Liver (tissue), 9 donors: ENCODE measurements around the gene SP100. TPM values are rescaled to one million over a fixed set of nuclear protein-coding genes. Genes with fewer than 3 reads are reported as not detected.
"Not testable (repeated sequence)": the region's sequence is repeated elsewhere in the genome, so short reads cannot be mapped to it uniquely, and the experiment has no call there.

Experiments
- DNase-seq: peaks from one replicate; pipeline ENCODE4 v3.0.0-alpha.2; 2017; ENCODE audit warnings: low spot score
- H3K27ac ChIP-seq, 2 donors: one replicate each; pipeline ENCODE4 v1.7.0; 2013; ENCODE audit warnings: inconsistent platforms in 2 of 2, low read length in 2 of 2, control low read depth in 1 of 2, low read depth in 1 of 2, mild to moderate bottlenecking in 1 of 2
- H3K27me3 ChIP-seq, 4 donors: one replicate each; pipeline versions ENCODE4 v1.6.1 to v1.7.0; 2013; ENCODE audit warnings: low read length in 3 of 4, inconsistent platforms in 1 of 4, mild to moderate bottlenecking in 1 of 4, moderate library complexity in 1 of 4; ENCODE audit not compliant: control insufficient read depth in 4 of 4, insufficient read depth in 4 of 4
- H3K36me3 ChIP-seq, 4 donors: one replicate each; pipeline versions ENCODE4 v1.6.1 to v1.7.0; 2013; ENCODE audit warnings: low read length in 3 of 4, mild to moderate bottlenecking in 3 of 4, low read depth in 1 of 4, moderate library complexity in 1 of 4; ENCODE audit not compliant: control insufficient read depth in 4 of 4, insufficient read depth in 3 of 4
- H3K4me1 ChIP-seq, 4 donors: one replicate each; pipeline versions ENCODE4 v1.6.1 to v1.7.0; 2013; ENCODE audit warnings: low read length in 3 of 4, mild to moderate bottlenecking in 3 of 4, moderate library complexity in 1 of 4; ENCODE audit not compliant: control insufficient read depth in 4 of 4, insufficient read depth in 4 of 4
- H3K4me3 ChIP-seq, 3 donors: one replicate each; pipeline versions ENCODE4 v1.6.1 to v1.7.0; 2013; ENCODE audit warnings: low read length in 3 of 3, control low read depth in 1 of 3, low read depth in 1 of 3, mild to moderate bottlenecking in 1 of 3
- H3K9ac ChIP-seq, 2 donors: one replicate each; pipeline ENCODE4 v1.7.0; 2013; ENCODE audit warnings: low read length in 2 of 2, mild to moderate bottlenecking in 2 of 2, moderate library complexity in 2 of 2, control low read depth in 1 of 2, low read depth in 1 of 2
- H3K9me3 ChIP-seq, 4 donors: one replicate each; pipeline versions ENCODE4 v1.6.1 to v1.7.0; 2013; ENCODE audit warnings: low read length in 3 of 4; ENCODE audit not compliant: control insufficient read depth in 4 of 4
- CTCF ChIP-seq: fragments of 150-350 bp; IDR thresholded peaks from 2 replicates; pipeline ENCODE4 v1.5.1; 2017; ENCODE audit warnings: improper control_type of control experiment, low read depth, low read length; ENCODE audit not compliant: missing input control
- FOXA2 ChIP-seq: IDR thresholded peaks from 2 replicates; pipeline ENCODE4 v1.6.1; 2016; ENCODE audit warnings: antibody characterized with exemption
- HNF4A ChIP-seq, 2 donors: conservative IDR thresholded peaks; 2 replicates each; pipeline ENCODE4 v1.6.1; 2016; ENCODE audit warnings: antibody characterized with exemption in 2 of 2, mild to moderate bottlenecking in 2 of 2
- JUND ChIP-seq, 2 donors: IDR thresholded peaks; 2 replicates each; pipeline ENCODE4 v1.6.1; 2016; ENCODE audit warnings: antibody characterized with exemption in 2 of 2
- MAX ChIP-seq: IDR thresholded peaks from 2 replicates; pipeline ENCODE4 v1.6.1; 2016; ENCODE audit warnings: antibody characterized with exemption
- NR2F2 ChIP-seq: IDR thresholded peaks from 2 replicates; pipeline ENCODE4 v1.6.1; 2016; ENCODE audit warnings: antibody characterized with exemption
- SP1 ChIP-seq: IDR thresholded peaks from 2 replicates; pipeline ENCODE4 v1.6.1; 2018; ENCODE audit warnings: antibody characterized with exemption, mild to moderate bottlenecking
- TAF1 ChIP-seq: conservative IDR thresholded peaks from 2 replicates; pipeline ENCODE4 v1.6.1; 2016; ENCODE audit warnings: antibody characterized with exemption, mild to moderate bottlenecking
- YY1 ChIP-seq: IDR thresholded peaks from 2 replicates; pipeline ENCODE4 v1.6.1; 2016; ENCODE audit warnings: antibody characterized with exemption, mild to moderate bottlenecking
- WGBS: extraction: QIAGEN DNeasy Blood & Tissue Kit; methylation state at CpG from one replicate; pipeline ENCODE4 v1.1.7; 2013; 5-methylcytosine and 5-hydroxymethylcytosine counted together
- polyA plus RNA-seq, 2 donors: library from polyadenylated mRNA; stranded (reverse) in 1 of 2; unstranded in 1 of 2; fragments of 200-250 nt in 1 of 2; fragments of >200 nt in 1 of 2; fragmentation: Nextera tagmentation in 1 of 2; extraction: Ambion mirVana in 1 of 2; gene quantifications; one replicate each; pipeline versions ENCODE4 v1.2.1 to v1.2.3, GENCODE V29; 2013 to 2015
- total RNA-seq, 2 donors: library from RNA; depleted of rRNA; stranded (reverse); fragments of >200 nt; gene quantifications; one replicate each; pipeline ENCODE4 v1.2.3, GENCODE V29; 2014
- TF ChIP-seq, protein P1 (sequence below): IDR thresholded peaks from 2 replicates; pipeline ENCODE4 v1.6.1; 2016; ENCODE audit warnings: antibody characterized with exemption
- TF ChIP-seq, protein P2 (sequence below): IDR thresholded peaks from 2 replicates; pipeline ENCODE4 v1.6.1; 2016; ENCODE audit warnings: antibody characterized with exemption, mild to moderate bottlenecking
- TF ChIP-seq, protein P3 (sequence below): IDR thresholded peaks from 2 replicates; pipeline ENCODE4 v1.6.1; 2016; ENCODE audit warnings: antibody characterized with exemption
- donor health status: healthy.
- donor health status: healthy.
- donor health status: healthy.
- donor health status: healthy.
- donor health status: healthy.

Gene SP100
- total and polyA plus RNA-seq, 4 donors = 21.9 to 45.5 (median 33.1) TPM

DNA sequence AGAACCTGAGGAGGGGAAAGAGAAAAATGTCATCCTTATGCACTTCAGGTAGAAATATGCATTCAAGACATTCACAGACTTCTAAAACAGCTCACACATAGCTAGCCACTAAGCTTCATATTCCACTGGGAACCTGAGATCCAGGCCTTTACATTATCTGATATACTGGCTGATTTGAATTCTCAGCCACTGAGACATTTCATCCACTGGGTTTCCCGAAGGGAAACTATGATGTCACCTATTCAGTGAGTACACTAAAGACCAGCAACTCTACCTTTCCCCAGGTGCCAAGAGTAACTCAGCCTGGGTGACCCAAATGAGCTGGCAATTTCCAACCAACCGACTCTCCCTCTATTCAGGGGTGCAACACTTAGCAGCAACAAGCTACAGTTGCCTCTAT, 21.7 kb upstream of the SP100 start:
- no peaks in the 10 kb centered on the region for H3K9me3 ChIP-seq
- no peak for DNase-seq
- TF ChIP-seq MAX (no peak), CTCF (no peak)
- WGBS = 97% methylated on average over 2 of the region's 2 CpGs
- no peak overlapping the region for H3K9ac ChIP-seq
- H3K36me3 ChIP-seq = peaks cover 14 to 45% (median 31%) of the 10 kb centered on the region in 4 donors
- no peaks in the 10 kb centered on the region for H3K4me1 ChIP-seq
- no peaks in the 10 kb centered on the region for H3K27me3 ChIP-seq
- no peak overlapping the region for H3K27ac ChIP-seq
- no peak overlapping the region for H3K4me3 ChIP-seq

GRCh38 chr2:230398698-230399097, 17.3 kb upstream of the SP100 start:
- peaks cover 7 to 27% (median 16%) of the 10 kb centered on the region in 4 donors for H3K36me3 ChIP-seq
- not testable (repeated sequence) for H3K27me3 ChIP-seq, H3K9ac ChIP-seq, H3K4me1 ChIP-seq, H3K27ac ChIP-seq, H3K9me3 ChIP-seq, H3K4me3 ChIP-seq
- 98% methylated on average over 6 of the region's 6 CpGs for WGBS
- DNase-seq = peak; percentile 67

DNA sequence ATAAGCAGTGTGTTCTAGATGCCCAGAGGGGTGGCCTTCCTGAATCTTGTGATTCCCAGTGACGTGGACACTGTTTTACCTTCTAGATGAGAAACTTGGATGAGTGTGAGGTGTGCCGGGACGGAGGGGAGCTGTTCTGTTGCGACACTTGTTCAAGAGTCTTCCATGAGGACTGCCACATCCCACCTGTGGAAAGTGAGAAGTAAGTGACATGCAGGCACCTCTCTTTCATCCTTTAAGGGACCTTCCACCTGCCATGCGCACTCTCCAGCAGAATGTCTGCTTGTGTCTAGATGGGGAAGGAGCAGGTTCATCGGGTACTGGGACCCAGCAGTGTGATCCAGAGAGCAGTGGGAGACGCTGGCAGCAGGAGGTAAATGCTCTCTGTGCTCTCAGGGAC, 16.0 kb upstream of the SP100 start:
- H3K27ac ChIP-seq = no peak overlapping the region
- 93% methylated on average over 7 of the region's 7 CpGs for WGBS
- TF ChIP-seq FOXA2 (no peak), JUND (IDR thresholded peaks at IDR 0.05) (no peak), YY1 (no peak), TAF1 (no peak), NR2F2 (no peak), SP1 (no peak), HNF4A (conservative IDR thresholded peaks at IDR 0.05) (no peak), CTCF (no peak), MAX (no peak)
- TF ChIP-seq, protein P1, sequence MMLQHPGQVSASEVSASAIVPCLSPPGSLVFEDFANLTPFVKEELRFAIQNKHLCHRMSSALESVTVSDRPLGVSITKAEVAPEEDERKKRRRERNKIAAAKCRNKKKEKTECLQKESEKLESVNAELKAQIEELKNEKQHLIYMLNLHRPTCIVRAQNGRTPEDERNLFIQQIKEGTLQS = no peak
- TF ChIP-seq, protein P2, sequence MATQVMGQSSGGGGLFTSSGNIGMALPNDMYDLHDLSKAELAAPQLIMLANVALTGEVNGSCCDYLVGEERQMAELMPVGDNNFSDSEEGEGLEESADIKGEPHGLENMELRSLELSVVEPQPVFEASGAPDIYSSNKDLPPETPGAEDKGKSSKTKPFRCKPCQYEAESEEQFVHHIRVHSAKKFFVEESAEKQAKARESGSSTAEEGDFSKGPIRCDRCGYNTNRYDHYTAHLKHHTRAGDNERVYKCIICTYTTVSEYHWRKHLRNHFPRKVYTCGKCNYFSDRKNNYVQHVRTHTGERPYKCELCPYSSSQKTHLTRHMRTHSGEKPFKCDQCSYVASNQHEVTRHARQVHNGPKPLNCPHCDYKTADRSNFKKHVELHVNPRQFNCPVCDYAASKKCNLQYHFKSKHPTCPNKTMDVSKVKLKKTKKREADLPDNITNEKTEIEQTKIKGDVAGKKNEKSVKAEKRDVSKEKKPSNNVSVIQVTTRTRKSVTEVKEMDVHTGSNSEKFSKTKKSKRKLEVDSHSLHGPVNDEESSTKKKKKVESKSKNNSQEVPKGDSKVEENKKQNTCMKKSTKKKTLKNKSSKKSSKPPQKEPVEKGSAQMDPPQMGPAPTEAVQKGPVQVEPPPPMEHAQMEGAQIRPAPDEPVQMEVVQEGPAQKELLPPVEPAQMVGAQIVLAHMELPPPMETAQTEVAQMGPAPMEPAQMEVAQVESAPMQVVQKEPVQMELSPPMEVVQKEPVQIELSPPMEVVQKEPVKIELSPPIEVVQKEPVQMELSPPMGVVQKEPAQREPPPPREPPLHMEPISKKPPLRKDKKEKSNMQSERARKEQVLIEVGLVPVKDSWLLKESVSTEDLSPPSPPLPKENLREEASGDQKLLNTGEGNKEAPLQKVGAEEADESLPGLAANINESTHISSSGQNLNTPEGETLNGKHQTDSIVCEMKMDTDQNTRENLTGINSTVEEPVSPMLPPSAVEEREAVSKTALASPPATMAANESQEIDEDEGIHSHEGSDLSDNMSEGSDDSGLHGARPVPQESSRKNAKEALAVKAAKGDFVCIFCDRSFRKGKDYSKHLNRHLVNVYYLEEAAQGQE = no peak
- TF ChIP-seq, protein P3, sequence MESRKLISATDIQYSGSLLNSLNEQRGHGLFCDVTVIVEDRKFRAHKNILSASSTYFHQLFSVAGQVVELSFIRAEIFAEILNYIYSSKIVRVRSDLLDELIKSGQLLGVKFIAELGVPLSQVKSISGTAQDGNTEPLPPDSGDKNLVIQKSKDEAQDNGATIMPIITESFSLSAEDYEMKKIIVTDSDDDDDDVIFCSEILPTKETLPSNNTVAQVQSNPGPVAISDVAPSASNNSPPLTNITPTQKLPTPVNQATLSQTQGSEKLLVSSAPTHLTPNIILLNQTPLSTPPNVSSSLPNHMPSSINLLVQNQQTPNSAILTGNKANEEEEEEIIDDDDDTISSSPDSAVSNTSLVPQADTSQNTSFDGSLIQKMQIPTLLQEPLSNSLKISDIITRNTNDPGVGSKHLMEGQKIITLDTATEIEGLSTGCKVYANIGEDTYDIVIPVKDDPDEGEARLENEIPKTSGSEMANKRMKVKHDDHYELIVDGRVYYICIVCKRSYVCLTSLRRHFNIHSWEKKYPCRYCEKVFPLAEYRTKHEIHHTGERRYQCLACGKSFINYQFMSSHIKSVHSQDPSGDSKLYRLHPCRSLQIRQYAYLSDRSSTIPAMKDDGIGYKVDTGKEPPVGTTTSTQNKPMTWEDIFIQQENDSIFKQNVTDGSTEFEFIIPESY = no peak
- no peaks in the 10 kb centered on the region for H3K27me3 ChIP-seq
- no peaks in the 10 kb centered on the region for H3K9me3 ChIP-seq
- DNase-seq = no peak
- no peak overlapping the region for H3K4me3 ChIP-seq
- H3K36me3 ChIP-seq = peaks cover 10 to 23% (median 15%) of the 10 kb centered on the region in 4 donors
- H3K9ac ChIP-seq = no peak overlapping the region
- no peaks in the 10 kb centered on the region for H3K4me1 ChIP-seq
